Mesodermal cell (in vitro differentiated cells): Measurements from ENCODE around the gene SINHCAF.

ENCODE experiments used
- H3K27ac ChIP-seq: 2 replicates; pipeline ENCODE4 v1.7.0; 2013; ENCODE audit warnings: mild to moderate bottlenecking, low read depth, low read length, moderate library complexity; ENCODE audit not compliant: severe bottlenecking
- H3K36me3 ChIP-seq: 2 replicates; pipeline ENCODE4 v1.7.1; 2013; ENCODE audit warnings: mild to moderate bottlenecking, low read length, moderate library complexity; ENCODE audit not compliant: control insufficient read depth, insufficient read depth
- H3K4me1 ChIP-seq: one replicate; pipeline ENCODE4 v1.7.1; 2013; ENCODE audit warnings: mild to moderate bottlenecking, low read length; ENCODE audit not compliant: insufficient read depth, control insufficient read depth, poor library complexity, severe bottlenecking
- H3K4me3 ChIP-seq: 2 replicates; pipeline ENCODE4 v1.7.0; 2013; ENCODE audit warnings: low read length, control low read depth, mild to moderate bottlenecking; ENCODE audit not compliant: insufficient read depth, poor library complexity, severe bottlenecking; ENCODE audit errors: extremely low read depth
- H3K9me3 ChIP-seq: 2 replicates; pipeline ENCODE4 v1.7.1; 2013; ENCODE audit warnings: mild to moderate bottlenecking, low read length, moderate library complexity; ENCODE audit not compliant: control insufficient read depth
- WGBS, 2 experiments: methylation state at CpG; one replicate each; pipeline ENCODE4 v1.1.5; 2013; ENCODE audit warnings: missing lambda C conversion rate in 2 of 2; ENCODE audit not compliant: insufficient coverage in 2 of 2; 5-methylcytosine and 5-hydroxymethylcytosine counted together

SINHCAF gene

DNA sequence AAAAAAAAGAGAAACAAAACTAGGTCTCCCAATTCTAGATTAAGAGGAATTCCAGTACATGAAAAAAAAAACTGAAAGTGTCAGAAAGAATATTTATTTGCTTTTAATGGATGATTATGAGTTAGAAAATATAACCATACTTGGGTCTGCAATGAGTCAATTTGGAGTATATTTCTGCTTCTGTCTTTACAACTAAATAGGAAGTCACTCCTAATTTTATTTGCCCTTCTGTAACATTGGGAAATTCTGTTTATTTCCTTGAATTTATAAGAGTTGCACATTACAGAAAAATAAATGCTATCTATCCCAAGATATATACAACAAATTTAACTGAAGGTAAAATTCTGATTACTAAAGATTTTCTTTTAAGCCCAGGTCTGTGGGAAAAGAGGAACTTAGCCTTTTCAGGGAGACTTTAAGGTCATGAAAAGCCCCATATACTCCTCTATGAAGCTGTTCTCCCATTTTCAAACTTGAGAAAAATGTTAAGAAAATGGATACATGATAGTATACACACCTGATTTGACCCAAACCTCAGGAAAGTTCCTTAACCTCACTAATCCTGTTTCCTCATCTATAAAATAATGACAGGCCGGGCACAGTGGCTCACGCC, 7.2 kb downstream of the SINHCAF start:
- WGBS, 2 experiments: 90 to 93% methylated on average over 2 of the region's 2 CpGs
- H3K27ac ChIP-seq: no peak overlapping the region
- H3K4me3 ChIP-seq: no peak overlapping the region
- peaks cover 8% of the 10 kb centered on the region for H3K36me3 ChIP-seq
- H3K4me1 ChIP-seq: peaks cover 65% of the 10 kb centered on the region
- H3K9me3 ChIP-seq: no peaks in the 10 kb centered on the region

DNA sequence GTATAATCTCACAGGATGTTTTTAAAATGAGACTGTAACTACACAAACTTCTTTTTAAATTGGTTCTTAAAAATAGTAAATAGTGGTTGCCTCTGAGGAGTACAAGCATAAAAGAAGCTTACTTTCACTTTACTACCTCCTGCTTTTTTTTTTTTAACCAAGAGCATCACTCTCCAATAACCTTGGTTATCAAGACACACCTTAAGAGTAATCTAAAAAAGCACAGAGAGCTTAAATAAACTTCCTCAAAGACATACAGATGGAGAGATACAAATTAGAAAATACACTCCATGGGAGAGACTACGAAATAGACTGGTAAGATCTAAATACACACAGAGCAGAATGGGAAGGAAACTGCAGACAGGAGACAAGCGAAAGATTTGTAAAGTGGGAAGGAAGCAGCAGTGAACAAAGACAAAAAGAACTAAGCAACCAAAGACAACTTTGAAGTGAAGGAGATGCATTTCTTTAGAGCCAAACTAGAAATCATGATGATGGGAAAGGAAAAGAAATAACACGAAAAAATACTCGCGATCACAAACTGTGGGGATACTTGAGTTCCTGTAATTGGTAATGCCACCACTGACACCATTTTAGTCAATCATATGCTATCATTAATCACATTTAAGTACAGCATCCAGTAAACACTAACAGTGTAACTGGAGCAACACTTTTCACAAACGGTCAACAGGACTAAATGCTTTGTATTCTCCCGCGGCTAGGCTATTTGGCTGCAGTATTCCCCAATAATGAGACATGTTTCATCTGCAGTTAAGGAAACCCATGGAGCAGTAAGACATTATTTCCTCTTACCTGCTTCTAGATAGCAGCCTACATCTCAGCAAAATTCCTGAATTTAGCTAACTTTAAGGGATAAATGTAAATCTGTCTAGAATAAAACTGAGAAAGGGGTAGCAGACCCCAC, 8.2 kb downstream of the SINHCAF start:
- Histone ChIP-seq H3K27ac (peak overlapping the region; percentile 51), H3K9me3 (no peaks in the 10 kb centered on the region), H3K4me3 (no peak overlapping the region), H3K36me3 (peaks cover 10% of the 10 kb centered on the region), H3K4me1 (peaks cover 65% of the 10 kb centered on the region)
- WGBS, 2 experiments: 28 to 45% methylated on average over 3 to 5 of the region's 8 CpGs

DNA sequence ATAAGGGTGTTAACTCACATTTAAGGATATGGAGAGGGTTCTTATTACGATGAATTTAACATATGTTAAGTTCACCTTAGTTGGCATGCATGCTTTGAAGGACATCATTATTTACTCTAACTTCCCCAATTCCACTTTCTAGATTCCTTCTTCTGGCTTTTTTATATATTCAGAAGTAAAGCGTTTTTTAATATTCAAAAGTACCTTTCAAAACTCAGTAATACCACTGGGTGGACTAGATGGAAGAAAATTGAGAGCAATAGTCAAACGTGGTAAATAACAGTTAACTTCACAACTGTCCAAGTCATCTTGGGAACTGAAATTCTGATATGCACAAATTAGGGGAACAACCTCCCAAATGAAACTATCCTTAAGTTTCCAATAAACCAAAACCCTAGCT, 9.1 kb downstream of the SINHCAF start:
- Histone ChIP-seq H3K4me3 (no peak overlapping the region), H3K9me3 (no peaks in the 10 kb centered on the region), H3K27ac (peak overlapping the region; percentile 51), H3K36me3 (peaks cover 17% of the 10 kb centered on the region), H3K4me1 (peaks cover 57% of the 10 kb centered on the region)
- 50% methylated on average over 1 of the region's 3 CpGs; no CpG with 5 or more reads in 1 of the 2 experiments for WGBS, 2 experiments

DNA sequence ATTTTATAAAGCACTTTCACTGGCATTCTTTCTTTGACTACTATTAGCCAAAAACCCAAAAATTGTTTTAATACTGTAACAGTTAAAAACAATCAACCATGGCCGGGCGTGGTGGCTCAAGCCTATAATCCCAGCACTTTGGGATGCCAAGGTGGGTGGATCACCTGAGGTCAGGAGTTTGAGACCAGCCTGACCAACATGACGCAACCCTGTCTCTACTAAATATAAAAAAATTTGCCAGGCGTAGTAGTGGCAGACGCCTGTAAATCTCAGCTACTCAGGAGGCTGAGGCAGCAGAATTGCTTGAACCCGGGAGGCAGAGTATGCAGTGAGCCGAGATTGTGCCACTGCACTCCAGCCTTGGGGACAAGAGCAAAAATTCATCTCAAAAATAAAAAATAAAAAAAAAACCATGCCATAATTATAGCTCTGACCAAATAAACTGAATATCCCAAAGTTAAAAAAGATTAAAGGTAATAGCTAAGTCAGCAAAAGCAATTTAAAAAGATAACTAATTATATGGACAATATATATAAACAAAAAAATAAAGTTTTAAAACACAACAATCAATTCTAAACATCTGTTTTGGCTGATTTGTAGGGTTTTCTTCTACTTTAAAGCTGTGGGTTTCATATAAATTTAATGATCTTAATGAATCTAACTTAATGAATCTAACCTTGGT, 10.0 kb downstream of the SINHCAF start:
- peak overlapping the region; percentile 24 for H3K27ac ChIP-seq
- no peak overlapping the region for H3K4me3 ChIP-seq
- H3K4me1 ChIP-seq: peaks cover 47% of the 10 kb centered on the region
- WGBS, 2 experiments: 86 to 93% methylated on average over 2 to 6 of the region's 7 CpGs
- peaks cover 27% of the 10 kb centered on the region for H3K36me3 ChIP-seq
- H3K9me3 ChIP-seq: no peaks in the 10 kb centered on the region

DNA sequence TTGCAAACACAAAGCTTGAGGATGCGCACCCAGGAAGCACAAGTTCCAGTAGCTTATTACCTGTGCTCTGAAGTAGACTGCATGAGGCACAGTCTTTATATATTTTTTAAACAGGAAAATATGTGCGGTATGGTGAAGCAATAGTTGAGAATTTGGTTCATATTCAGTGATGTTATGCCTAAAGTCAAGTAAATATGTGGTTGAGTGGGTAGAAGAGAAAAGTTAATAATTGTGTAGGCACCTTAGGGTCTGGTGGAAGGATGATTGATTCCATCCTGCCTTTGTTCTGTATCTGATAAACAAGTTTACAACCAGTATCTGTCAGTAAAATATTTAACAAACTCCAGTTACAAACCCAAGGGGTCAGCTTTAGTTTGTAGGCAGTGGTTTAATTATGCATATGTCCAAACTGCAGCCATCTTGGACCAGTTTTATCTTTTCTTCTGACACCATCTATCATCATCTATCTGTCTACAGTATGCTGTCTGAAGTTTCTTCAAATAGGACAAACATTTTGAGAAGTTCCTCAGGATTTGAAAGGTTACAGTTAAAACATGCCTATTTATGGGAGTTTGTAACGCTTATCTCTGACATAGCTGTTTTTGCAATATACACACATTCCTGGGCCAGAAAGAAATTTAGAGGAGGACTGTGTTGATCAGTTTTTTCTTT, 10.8 kb downstream of the SINHCAF start:
- Histone ChIP-seq H3K27ac (peak overlapping the region; percentile 38), H3K4me1 (peaks cover 41% of the 10 kb centered on the region), H3K36me3 (peaks cover 34% of the 10 kb centered on the region), H3K9me3 (no peaks in the 10 kb centered on the region), H3K4me3 (no peak overlapping the region)
- WGBS, 2 experiments: 97 to 100% methylated on average over 1 to 3 of the region's 3 CpGs

DNA sequence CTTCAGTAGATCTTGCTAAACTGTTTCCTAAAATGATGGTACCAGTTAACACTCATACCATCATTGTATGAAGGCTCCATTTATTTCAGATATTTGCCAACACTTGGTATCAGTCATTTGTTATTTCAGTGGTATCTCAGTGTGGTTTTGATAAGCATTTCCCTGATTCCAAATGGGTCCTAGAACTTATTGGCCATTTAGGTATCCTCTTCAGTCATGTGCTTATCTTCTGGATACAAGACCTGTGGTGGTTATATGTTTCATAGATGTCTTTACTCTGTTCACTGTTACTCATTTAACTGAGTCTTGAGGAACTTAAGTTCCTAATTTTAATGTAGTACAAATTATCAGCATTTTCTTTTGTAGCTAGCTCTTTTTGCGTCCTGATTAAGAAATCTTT, 13.5 kb downstream of the SINHCAF start:
- no CpG with 5 or more reads among the region's 1 CpG for WGBS, 2 experiments
- peaks cover 46% of the 10 kb centered on the region for H3K36me3 ChIP-seq
- no peaks in the 10 kb centered on the region for H3K9me3 ChIP-seq

DNA sequence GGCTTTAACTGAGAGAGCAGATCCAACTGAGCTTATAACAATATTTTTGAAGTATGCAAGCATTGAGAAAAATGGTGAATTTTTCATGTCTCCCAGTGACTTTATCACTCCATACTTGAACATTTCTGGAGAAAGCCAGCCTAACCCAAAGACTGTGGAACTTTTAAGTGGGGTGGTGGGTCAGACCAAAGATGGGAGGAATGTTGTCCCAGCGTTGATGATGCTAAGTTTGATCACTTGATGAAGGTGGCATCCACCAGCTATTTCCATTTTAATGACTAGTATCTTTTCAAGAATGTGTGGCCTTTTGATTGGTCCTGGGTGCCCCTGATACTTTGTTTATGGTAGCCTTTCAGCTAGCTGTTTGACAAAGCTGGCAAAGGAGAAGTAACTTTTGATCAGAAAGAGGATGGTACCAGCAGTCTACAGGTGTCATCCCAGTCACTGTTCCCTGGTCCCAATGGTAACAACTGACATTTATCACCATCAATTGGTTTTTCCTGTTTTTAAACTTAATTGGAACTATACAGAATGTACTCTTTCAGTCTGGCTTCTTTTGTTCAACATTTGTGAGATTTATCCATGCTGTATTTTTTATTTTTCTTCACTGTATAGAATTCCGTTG, 14.2 kb downstream of the SINHCAF start:
- no peak overlapping the region for H3K4me3 ChIP-seq
- H3K27ac ChIP-seq: no peak overlapping the region
- peaks cover 15% of the 10 kb centered on the region for H3K4me1 ChIP-seq
- H3K36me3 ChIP-seq: peaks cover 52% of the 10 kb centered on the region
- WGBS, 2 experiments: 100% methylated on average over 1 to 2 of the region's 2 CpGs
- no peaks in the 10 kb centered on the region for H3K9me3 ChIP-seq

More for the DNA sequence above, 13.5 kb downstream of the SINHCAF start:
- Histone ChIP-seq H3K4me3 (no peak overlapping the region), H3K27ac (no peak overlapping the region), H3K4me1 (peaks cover 19% of the 10 kb centered on the region)

DNA sequence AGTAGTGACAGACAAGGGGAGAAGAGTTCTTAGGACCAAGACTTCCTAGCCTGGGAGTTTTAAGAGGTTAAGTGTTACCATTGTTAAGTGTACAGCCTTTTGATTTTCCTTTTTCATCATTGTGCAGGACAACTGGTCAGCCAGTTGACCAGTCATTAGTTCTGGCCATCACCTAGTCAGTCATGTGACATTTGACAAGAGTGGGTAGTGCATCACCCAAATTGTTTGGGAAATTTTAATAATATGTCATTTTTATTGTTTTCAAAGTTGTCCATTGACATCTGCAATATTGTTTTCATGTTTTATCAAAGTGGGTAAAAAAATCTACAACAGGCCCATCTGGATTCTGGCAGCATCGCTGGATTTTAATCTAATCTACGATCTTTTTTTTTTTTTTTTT, 15.5 kb downstream of the SINHCAF start:
- Histone ChIP-seq H3K4me3 (no peak overlapping the region), H3K9me3 (no peaks in the 10 kb centered on the region), H3K4me1 (peaks cover 10% of the 10 kb centered on the region), H3K27ac (no peak overlapping the region), H3K36me3 (peaks cover 64% of the 10 kb centered on the region)
- WGBS, 2 experiments: 88 to 94% methylated on average over 2 of the region's 2 CpGs

DNA sequence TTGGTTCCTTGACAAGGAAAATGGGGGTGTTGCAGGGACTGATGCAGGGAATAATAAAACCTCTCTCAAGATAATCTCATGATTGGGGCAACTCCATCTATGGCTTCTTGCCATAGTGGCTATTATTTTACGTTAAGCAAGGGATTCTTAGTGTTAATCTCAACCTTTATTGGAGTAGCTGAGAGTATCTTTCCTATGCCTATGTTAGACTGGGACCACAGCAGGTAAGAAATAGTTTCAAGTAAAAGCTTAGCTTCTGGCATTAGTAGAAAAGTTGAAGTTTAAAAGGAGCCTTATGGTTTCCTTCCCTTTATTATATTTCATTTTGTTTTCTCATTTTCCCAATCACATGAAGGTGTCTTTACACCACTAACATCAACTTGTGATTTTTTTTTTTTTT, 16.7 kb downstream of the SINHCAF start:
- H3K36me3 ChIP-seq: peaks cover 69% of the 10 kb centered on the region
- no peak overlapping the region for H3K4me3 ChIP-seq
- H3K27ac ChIP-seq: no peak overlapping the region
- WGBS, 2 experiments: 100% methylated on average over 1 of the region's 1 CpG; no CpG with 5 or more reads in 1 of the 2 experiments
- H3K9me3 ChIP-seq: no peaks in the 10 kb centered on the region
- no peaks in the 10 kb centered on the region for H3K4me1 ChIP-seq

DNA sequence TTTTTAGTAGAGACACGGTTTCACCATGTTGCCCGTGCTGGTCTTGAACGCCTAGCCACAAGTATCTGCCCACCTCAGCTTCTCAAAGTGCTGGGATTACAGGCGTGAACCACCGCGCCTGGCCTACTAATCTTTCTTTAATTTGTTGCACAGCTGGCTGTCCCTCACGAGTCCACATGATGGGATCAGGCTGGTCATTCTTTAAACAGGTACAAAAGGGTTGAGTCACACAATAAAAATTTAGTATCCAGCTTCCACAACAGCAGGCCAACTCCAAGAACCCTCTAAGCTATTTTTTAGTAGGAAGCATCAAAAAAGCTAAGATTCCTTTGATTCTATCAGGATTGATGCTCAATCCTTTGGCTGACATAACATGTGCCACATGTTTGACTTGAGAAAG, 17.8 kb downstream of the SINHCAF start:
- 85 to 95% methylated on average over 5 to 7 of the region's 7 CpGs for WGBS, 2 experiments
- H3K4me3 ChIP-seq: no peak overlapping the region

More for the DNA sequence above, 17.8 kb downstream of the SINHCAF start:
- H3K27ac ChIP-seq: no peak overlapping the region
- H3K36me3 ChIP-seq: peaks cover 80% of the 10 kb centered on the region
- no peaks in the 10 kb centered on the region for H3K9me3 ChIP-seq
- H3K4me1 ChIP-seq: no peaks in the 10 kb centered on the region
